ENCODE data around the gene NYAP2. TPM values are rescaled to one million over a fixed set of nuclear protein-coding genes. Genes with fewer than 3 reads are reported as not detected.

Gene NYAP2
- total and polyA plus RNA-seq, 8 donors = 0.03 to 0.31 (median 0.07) TPM; not detected in 1

- Histone ChIP-seq H3K9me3 (no peaks in the 10 kb centered on the region), H3K4me3 (no peak overlapping the region), H3K4me1 (no peaks in the 10 kb centered on the region), H3K36me3 (no peaks in the 10 kb centered on the region), H3K27ac (no peak overlapping the region), H3K27me3 (no peaks in the 10 kb centered on the region)
- DNase-seq (no peak), ATAC-seq (no peak), FAIRE-seq (no peak)
- intact Hi-C loops (cut with DNase I) = no loop called here
- WGBS, 2 donors = 84 to 88% methylated on average over 4 of the region's 4 CpGs
- TF ChIP-seq CTCF (IDR thresholded peaks at IDR 0.05) = no peak
Observed at GRCh38 chr2:225616372-225616771, 216.9 kb downstream of the NYAP2 start.

- 77 to 85% methylated on average over 2 of the region's 2 CpGs for WGBS, 2 donors
- Histone ChIP-seq H3K4me1 (no peaks in the 10 kb centered on the region), H3K36me3 (no peaks in the 10 kb centered on the region), H3K9me3 (no peaks in the 10 kb centered on the region), H3K27me3 (no peaks in the 10 kb centered on the region), H3K27ac (no peak overlapping the region), H3K4me3 (no peak overlapping the region)
- TF ChIP-seq CTCF (IDR thresholded peaks at IDR 0.05) = no peak
- no peak for FAIRE-seq
- intact Hi-C loops (cut with DNase I) = no loop called here
- DNase-seq = no peak
- no peak for ATAC-seq
Observed at GRCh38 chr2:225616848-225617247, 217.3 kb downstream of the NYAP2 start.

GRCh38 chr2:225620227-225620626 is 220.7 kb downstream of the NYAP2 start:
- H3K36me3 ChIP-seq = no peaks in the 10 kb centered on the region
- ATAC-seq (no peak), DNase-seq (no peak), FAIRE-seq (no peak)
- intact Hi-C loops (cut with DNase I) = no loop called here
- H3K27me3 ChIP-seq = no peaks in the 10 kb centered on the region
- TF ChIP-seq CTCF (IDR thresholded peaks at IDR 0.05) = no peak
- WGBS, 2 donors = 83 to 86% methylated on average over 21 of the region's 21 CpGs
- no peaks in the 10 kb centered on the region for H3K4me1 ChIP-seq
- no peaks in the 10 kb centered on the region for H3K9me3 ChIP-seq
- H3K4me3 ChIP-seq = no peak overlapping the region
- no peak overlapping the region for H3K27ac ChIP-seq

- Histone ChIP-seq H3K4me3 (no peak overlapping the region), H3K36me3 (no peaks in the 10 kb centered on the region), H3K4me1 (no peaks in the 10 kb centered on the region), H3K27ac (no peak overlapping the region), H3K27me3 (no peaks in the 10 kb centered on the region), H3K9me3 (no peaks in the 10 kb centered on the region)
- ATAC-seq (no peak), DNase-seq (no peak), FAIRE-seq (no peak)
- TF ChIP-seq CTCF (IDR thresholded peaks at IDR 0.05) = no peak
- 89 to 93% methylated on average over 4 of the region's 4 CpGs for WGBS, 2 donors
- intact Hi-C loops (cut with DNase I) = no loop called here
Observed at GRCh38 chr2:225630824-225631533, 231.5 kb downstream of the NYAP2 start.

- no peaks in the 10 kb centered on the region for H3K9me3 ChIP-seq
- no peak overlapping the region for H3K4me3 ChIP-seq
- TF ChIP-seq CTCF (IDR thresholded peaks at IDR 0.05) = no peak
- ATAC-seq (no peak), FAIRE-seq (no peak), DNase-seq (no peak)
- H3K36me3 ChIP-seq = no peaks in the 10 kb centered on the region
- no peaks in the 10 kb centered on the region for H3K4me1 ChIP-seq
- 82 to 88% methylated on average over 3 of the region's 3 CpGs for WGBS, 2 donors
- no peak overlapping the region for H3K27ac ChIP-seq
- no peaks in the 10 kb centered on the region for H3K27me3 ChIP-seq
- intact Hi-C loops (cut with DNase I) = no loop called here
Observed at GRCh38 chr2:225632351-225632750, 232.8 kb downstream of the NYAP2 start.

Data from pancreas (tissue), 10 donors.